Fibroblast of lung (primary cell): ENCODE measurements around the gene BMP6.

Source experiments
- CTCF ChIP-seq, 2 donors: IDR thresholded peaks in 1 of 2; conservative IDR thresholded peaks in 1 of 2; 1 replicate in 1 of 2; 2 replicates in 1 of 2; pipeline ENCODE4 v1.5.1; 2011 to 2012; ENCODE audit warnings: low read length in 2 of 2, control low read depth in 1 of 2, inconsistent platforms in 1 of 2, low read depth in 1 of 2, mild to moderate bottlenecking in 1 of 2
- EZH2 ChIP-seq: IDR thresholded peaks from 2 replicates; pipeline ENCODE4 v1.5.1; 2012; ENCODE audit warnings: low read length, control low read depth, mild to moderate bottlenecking; ENCODE audit errors: missing control alignments

DNA sequence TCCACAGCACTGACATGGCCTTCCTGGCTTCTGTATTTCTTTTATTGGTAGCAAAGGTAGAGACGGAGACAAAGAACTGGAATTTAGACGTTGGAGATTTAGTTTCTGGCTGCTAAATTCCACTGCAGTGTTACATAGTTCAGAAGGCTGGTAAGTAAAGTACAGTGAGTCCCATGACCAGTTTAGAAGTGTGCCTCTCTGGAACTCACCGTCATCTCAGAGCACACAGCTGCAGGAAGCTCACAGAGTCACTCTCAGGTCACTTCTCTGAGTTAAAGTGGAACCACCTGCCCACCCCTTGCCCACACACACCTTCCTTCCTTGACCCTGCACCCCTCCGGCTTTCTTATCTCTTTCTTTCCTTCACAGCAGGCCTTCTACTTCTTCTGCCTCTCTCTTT is 19.6 kb upstream of the BMP6 start:
- TF ChIP-seq EZH2 (no peak), CTCF (conservative IDR thresholded peaks at IDR 0.05 in 1 of 2, IDR thresholded peaks at IDR 0.05 in 1 of 2; ENCODE audit: low read depth in 1 of 2, low read length in 2 of 2) (no peak)
